ENCODE data around the gene PGM2L1.

Gene PGM2L1

DNA sequence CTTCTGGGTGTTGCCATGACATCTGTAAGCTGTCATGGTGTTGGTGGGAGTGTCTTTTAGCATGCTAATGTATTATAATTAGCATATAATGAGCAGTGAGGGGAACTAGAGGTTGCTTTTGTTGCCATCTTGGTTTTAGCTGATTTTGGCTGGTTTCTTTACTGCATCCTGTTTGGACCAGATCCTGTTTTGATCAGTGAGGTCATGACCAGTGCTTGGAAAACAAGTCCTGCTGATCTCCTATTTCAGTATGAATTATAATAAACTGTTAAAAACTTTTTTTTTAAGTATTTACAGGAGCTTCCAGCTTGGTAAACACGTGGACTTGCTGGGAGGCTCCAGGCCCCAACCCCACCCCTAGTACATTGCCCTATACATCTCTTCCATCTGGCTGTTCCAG, 56.3 kb downstream of the PGM2L1 start:
- no peak for ATAC-seq
- TF ChIP-seq ZNF8 (CRISPR knock-in tag; IDR thresholded peaks at IDR 0.05), result no peak
- TF ChIP-seq BACH2 (CRISPR knock-in tag; IDR thresholded peaks at IDR 0.05; ENCODE audit: borderline replicate concordance), result no peak
- no peak for TF ChIP-seq ZNF70 (CRISPR knock-in tag; IDR thresholded peaks at IDR 0.05)
- no peak for TF ChIP-seq OSR1 (CRISPR knock-in tag; IDR thresholded peaks at IDR 0.05)
- no peak for TF ChIP-seq ISL1 (CRISPR knock-in tag; IDR thresholded peaks at IDR 0.05)
- TF ChIP-seq, protein P1, sequence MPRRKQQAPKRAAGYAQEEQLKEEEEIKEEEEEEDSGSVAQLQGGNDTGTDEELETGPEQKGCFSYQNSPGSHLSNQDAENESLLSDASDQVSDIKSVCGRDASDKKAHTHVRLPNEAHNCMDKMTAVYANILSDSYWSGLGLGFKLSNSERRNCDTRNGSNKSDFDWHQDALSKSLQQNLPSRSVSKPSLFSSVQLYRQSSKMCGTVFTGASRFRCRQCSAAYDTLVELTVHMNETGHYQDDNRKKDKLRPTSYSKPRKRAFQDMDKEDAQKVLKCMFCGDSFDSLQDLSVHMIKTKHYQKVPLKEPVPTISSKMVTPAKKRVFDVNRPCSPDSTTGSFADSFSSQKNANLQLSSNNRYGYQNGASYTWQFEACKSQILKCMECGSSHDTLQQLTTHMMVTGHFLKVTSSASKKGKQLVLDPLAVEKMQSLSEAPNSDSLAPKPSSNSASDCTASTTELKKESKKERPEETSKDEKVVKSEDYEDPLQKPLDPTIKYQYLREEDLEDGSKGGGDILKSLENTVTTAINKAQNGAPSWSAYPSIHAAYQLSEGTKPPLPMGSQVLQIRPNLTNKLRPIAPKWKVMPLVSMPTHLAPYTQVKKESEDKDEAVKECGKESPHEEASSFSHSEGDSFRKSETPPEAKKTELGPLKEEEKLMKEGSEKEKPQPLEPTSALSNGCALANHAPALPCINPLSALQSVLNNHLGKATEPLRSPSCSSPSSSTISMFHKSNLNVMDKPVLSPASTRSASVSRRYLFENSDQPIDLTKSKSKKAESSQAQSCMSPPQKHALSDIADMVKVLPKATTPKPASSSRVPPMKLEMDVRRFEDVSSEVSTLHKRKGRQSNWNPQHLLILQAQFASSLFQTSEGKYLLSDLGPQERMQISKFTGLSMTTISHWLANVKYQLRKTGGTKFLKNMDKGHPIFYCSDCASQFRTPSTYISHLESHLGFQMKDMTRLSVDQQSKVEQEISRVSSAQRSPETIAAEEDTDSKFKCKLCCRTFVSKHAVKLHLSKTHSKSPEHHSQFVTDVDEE (CRISPR knock-in tag; IDR thresholded peaks at IDR 0.05), result no peak
- no peak for TF ChIP-seq RARB (CRISPR knock-in tag; IDR thresholded peaks at IDR 0.05)
- TF ChIP-seq, protein P2, sequence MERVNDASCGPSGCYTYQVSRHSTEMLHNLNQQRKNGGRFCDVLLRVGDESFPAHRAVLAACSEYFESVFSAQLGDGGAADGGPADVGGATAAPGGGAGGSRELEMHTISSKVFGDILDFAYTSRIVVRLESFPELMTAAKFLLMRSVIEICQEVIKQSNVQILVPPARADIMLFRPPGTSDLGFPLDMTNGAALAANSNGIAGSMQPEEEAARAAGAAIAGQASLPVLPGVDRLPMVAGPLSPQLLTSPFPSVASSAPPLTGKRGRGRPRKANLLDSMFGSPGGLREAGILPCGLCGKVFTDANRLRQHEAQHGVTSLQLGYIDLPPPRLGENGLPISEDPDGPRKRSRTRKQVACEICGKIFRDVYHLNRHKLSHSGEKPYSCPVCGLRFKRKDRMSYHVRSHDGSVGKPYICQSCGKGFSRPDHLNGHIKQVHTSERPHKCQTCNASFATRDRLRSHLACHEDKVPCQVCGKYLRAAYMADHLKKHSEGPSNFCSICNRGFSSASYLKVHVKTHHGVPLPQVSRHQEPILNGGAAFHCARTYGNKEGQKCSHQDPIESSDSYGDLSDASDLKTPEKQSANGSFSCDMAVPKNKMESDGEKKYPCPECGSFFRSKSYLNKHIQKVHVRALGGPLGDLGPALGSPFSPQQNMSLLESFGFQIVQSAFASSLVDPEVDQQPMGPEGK (CRISPR knock-in tag; IDR thresholded peaks at IDR 0.05; ENCODE audit: borderline replicate concordance), result no peak
- no peak for TF ChIP-seq ZFP30 (CRISPR knock-in tag; IDR thresholded peaks at IDR 0.05)
- no peak for TF ChIP-seq GLIS3 (CRISPR knock-in tag; IDR thresholded peaks at IDR 0.05)
- no peak for TF ChIP-seq ZFP3 (CRISPR knock-in tag; IDR thresholded peaks at IDR 0.05)
- TF ChIP-seq, protein P3, sequence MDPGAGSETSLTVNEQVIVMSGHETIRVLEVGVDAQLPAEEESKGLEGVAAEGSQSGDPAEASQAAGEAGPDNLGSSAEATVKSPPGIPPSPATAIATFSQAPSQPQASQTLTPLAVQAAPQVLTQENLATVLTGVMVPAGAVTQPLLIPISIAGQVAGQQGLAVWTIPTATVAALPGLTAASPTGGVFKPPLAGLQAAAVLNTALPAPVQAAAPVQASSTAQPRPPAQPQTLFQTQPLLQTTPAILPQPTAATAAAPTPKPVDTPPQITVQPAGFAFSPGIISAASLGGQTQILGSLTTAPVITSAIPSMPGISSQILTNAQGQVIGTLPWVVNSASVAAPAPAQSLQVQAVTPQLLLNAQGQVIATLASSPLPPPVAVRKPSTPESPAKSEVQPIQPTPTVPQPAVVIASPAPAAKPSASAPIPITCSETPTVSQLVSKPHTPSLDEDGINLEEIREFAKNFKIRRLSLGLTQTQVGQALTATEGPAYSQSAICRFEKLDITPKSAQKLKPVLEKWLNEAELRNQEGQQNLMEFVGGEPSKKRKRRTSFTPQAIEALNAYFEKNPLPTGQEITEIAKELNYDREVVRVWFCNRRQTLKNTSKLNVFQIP (CRISPR knock-in tag; IDR thresholded peaks at IDR 0.05; ENCODE audit: borderline replicate concordance, low read depth), result no peak
- TF ChIP-seq, protein P4, sequence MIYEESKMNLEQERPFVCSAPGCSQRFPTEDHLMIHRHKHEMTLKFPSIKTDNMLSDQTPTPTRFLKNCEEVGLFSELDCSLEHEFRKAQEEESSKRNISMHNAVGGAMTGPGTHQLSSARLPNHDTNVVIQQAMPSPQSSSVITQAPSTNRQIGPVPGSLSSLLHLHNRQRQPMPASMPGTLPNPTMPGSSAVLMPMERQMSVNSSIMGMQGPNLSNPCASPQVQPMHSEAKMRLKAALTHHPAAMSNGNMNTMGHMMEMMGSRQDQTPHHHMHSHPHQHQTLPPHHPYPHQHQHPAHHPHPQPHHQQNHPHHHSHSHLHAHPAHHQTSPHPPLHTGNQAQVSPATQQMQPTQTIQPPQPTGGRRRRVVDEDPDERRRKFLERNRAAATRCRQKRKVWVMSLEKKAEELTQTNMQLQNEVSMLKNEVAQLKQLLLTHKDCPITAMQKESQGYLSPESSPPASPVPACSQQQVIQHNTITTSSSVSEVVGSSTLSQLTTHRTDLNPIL (CRISPR knock-in tag; IDR thresholded peaks at IDR 0.05; ENCODE audit: low read depth), result no peak
- no peak for TF ChIP-seq ZNF565 (CRISPR knock-in tag; conservative IDR thresholded peaks at IDR 0.05; ENCODE audit: low read depth)
- TF ChIP-seq ZC3H10 (CRISPR knock-in tag; IDR thresholded peaks at IDR 0.05), result no peak
- no peak for TF ChIP-seq ESRRG (CRISPR knock-in tag; IDR thresholded peaks at IDR 0.05)

DNA sequence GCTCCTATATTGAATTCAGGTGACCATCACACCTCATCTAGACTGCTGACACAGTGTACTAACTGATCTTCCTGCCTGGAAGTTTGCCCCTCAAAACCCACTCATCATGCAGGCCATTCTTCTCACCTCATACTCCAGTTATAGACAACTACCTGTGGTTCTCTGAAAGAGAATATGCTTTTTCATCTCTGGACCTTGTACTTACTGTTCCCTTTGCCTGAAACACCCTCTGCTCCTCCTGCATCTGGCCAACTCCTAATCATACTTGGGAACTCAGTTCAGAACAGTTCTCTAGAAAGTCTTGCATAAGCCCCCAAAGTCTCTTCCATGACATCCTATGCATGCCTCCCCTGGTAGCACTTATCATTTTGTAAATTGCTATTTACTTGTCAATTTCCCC, 58.6 kb downstream of the PGM2L1 start:
- TF ChIP-seq, protein P5, sequence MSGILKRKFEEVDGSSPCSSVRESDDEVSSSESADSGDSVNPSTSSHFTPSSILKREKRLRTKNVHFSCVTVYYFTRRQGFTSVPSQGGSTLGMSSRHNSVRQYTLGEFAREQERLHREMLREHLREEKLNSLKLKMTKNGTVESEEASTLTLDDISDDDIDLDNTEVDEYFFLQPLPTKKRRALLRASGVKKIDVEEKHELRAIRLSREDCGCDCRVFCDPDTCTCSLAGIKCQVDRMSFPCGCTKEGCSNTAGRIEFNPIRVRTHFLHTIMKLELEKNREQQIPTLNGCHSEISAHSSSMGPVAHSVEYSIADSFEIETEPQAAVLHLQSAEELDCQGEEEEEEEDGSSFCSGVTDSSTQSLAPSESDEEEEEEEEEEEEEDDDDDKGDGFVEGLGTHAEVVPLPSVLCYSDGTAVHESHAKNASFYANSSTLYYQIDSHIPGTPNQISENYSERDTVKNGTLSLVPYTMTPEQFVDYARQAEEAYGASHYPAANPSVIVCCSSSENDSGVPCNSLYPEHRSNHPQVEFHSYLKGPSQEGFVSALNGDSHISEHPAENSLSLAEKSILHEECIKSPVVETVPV (CRISPR knock-in tag; IDR thresholded peaks at IDR 0.05), result no peak
- TF ChIP-seq TCF4 (CRISPR knock-in tag; IDR thresholded peaks at IDR 0.05; ENCODE audit: borderline replicate concordance) (no peak), ZNF70 (CRISPR knock-in tag; IDR thresholded peaks at IDR 0.05) (no peak), ESRRG (CRISPR knock-in tag; IDR thresholded peaks at IDR 0.05) (no peak)
- ATAC-seq, result no peak

DNA sequence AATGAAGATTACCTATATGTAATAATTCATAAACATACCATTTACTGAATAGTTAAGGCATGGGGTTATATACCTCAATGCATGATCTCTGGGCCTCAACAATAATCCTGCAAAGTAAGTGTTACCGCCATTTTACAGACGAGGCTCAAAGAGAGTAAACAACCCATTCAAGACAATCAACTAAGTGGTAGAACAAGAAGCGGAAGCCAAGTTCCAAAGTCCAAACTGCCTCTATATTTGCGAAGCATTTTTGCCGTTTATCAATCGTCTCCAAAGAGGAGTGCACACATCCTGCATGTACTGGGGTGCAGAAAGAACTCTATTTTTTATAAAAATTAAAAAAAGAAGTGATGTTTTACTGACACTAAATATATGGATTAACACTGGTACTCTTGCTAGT, 59.3 kb downstream of the PGM2L1 start:
- no peak for ATAC-seq
- TF ChIP-seq PPARA (CRISPR knock-in tag; IDR thresholded peaks at IDR 0.05; ENCODE audit: borderline replicate concordance) (no peak), GLIS3 (CRISPR knock-in tag; IDR thresholded peaks at IDR 0.05) (no peak), ZFP30 (CRISPR knock-in tag; IDR thresholded peaks at IDR 0.05) (no peak), ZNF565 (CRISPR knock-in tag; conservative IDR thresholded peaks at IDR 0.05; ENCODE audit: low read depth) (no peak), ZNF70 (CRISPR knock-in tag; IDR thresholded peaks at IDR 0.05) (no peak), TCF4 (CRISPR knock-in tag; IDR thresholded peaks at IDR 0.05; ENCODE audit: borderline replicate concordance) (no peak), ZNF8 (CRISPR knock-in tag; IDR thresholded peaks at IDR 0.05) (no peak), ARNTL (CRISPR knock-in tag; IDR thresholded peaks at IDR 0.05; ENCODE audit: borderline replicate concordance, low read depth) (no peak), ZC3H10 (CRISPR knock-in tag; IDR thresholded peaks at IDR 0.05) (no peak), OSR1 (CRISPR knock-in tag; IDR thresholded peaks at IDR 0.05) (no peak), TOX (CRISPR knock-in tag; IDR thresholded peaks at IDR 0.05; ENCODE audit: borderline replicate concordance) (no peak), ESRRG (CRISPR knock-in tag; IDR thresholded peaks at IDR 0.05) (no peak), BACH2 (CRISPR knock-in tag; IDR thresholded peaks at IDR 0.05; ENCODE audit: borderline replicate concordance) (no peak), ZFP3 (CRISPR knock-in tag; IDR thresholded peaks at IDR 0.05) (no peak)
- TF ChIP-seq, protein P1 (CRISPR knock-in tag; IDR thresholded peaks at IDR 0.05), result no peak

Measured in SK-N-SH treated with all-trans-retinoic acid at 6 μM for 48 hours (cell line).